ENCODE results near the gene PPP4R2.
"Not testable (repeated sequence)": the region's sequence is repeated elsewhere in the genome, so short reads cannot be mapped to it uniquely, and the experiment has no call there.

Gene PPP4R2

GRCh38 chr3:72995337-72995736 is 1.3 kb upstream of the PPP4R2 start:
- Mint-ChIP-seq H3K4me1 (ENCODE audit: low read depth) (peaks cover 30% of the 10 kb centered on the region), H3K9me3 (no peaks in the 10 kb centered on the region), H3K27me3 (ENCODE audit: low read depth) (no peaks in the 10 kb centered on the region), H3K36me3 (ENCODE audit: low read depth) (peaks cover 23% of the 10 kb centered on the region), H3K4me3 (peak overlapping the region; percentile 52), H3K27ac (no peak overlapping the region)
- no peak for DNase-seq (ENCODE audit: low spot score)

GRCh38 chr3:72996121-72996472 is 514 bp upstream of the PPP4R2 start:
- Mint-ChIP-seq H3K4me3 (peak overlapping the region; percentile 88), H3K27ac (peak overlapping the region; percentile 89), H3K36me3 (ENCODE audit: low read depth) (peaks cover 30% of the 10 kb centered on the region), H3K27me3 (ENCODE audit: low read depth) (no peaks in the 10 kb centered on the region), H3K9me3 (no peaks in the 10 kb centered on the region), H3K4me1 (ENCODE audit: low read depth) (peaks cover 33% of the 10 kb centered on the region)
- DNase-seq (ENCODE audit: low spot score): no peak

GRCh38 chr3:72997421-72997961 is 880 bp downstream of the PPP4R2 start:
- peaks cover 39% of the 10 kb centered on the region for H3K4me1 Mint-ChIP-seq (ENCODE audit: low read depth)
- H3K27me3 Mint-ChIP-seq (ENCODE audit: low read depth): no peaks in the 10 kb centered on the region
- peak overlapping the region; percentile 89 for H3K27ac Mint-ChIP-seq
- H3K9me3 Mint-ChIP-seq: no peaks in the 10 kb centered on the region
- peaks cover 41% of the 10 kb centered on the region for H3K36me3 Mint-ChIP-seq (ENCODE audit: low read depth)
- H3K4me3 Mint-ChIP-seq: peak overlapping the region; percentile 88
- peak; percentile 30 for DNase-seq (ENCODE audit: low spot score)

- Mint-ChIP-seq H3K4me1 (ENCODE audit: low read depth) (peaks cover 44% of the 10 kb centered on the region), H3K9me3 (no peaks in the 10 kb centered on the region), H3K27ac (peak overlapping the region; percentile 49), H3K4me3 (peak overlapping the region; percentile 80), H3K36me3 (ENCODE audit: low read depth) (peaks cover 45% of the 10 kb centered on the region), H3K27me3 (ENCODE audit: low read depth) (no peaks in the 10 kb centered on the region)
- no peak for DNase-seq (ENCODE audit: low spot score)
Measured at GRCh38 chr3:72998466-72998865, 1.9 kb downstream of the PPP4R2 start.

- Mint-ChIP-seq H3K9me3 (no peaks in the 10 kb centered on the region), H3K27me3 (ENCODE audit: low read depth) (no peaks in the 10 kb centered on the region), H3K4me3 (peak overlapping the region; percentile 80), H3K36me3 (ENCODE audit: low read depth) (peaks cover 57% of the 10 kb centered on the region), H3K4me1 (ENCODE audit: low read depth) (peaks cover 52% of the 10 kb centered on the region), H3K27ac (peak overlapping the region; percentile 76)
- peak; percentile 31 for DNase-seq (ENCODE audit: low spot score)
Measured at GRCh38 chr3:72999951-73000350, 3.3 kb downstream of the PPP4R2 start.

GRCh38 chr3:73003050-73003449 is 6.4 kb downstream of the PPP4R2 start:
- peaks cover 75% of the 10 kb centered on the region for H3K36me3 Mint-ChIP-seq (ENCODE audit: low read depth)

GRCh38 chr3:73004316-73004715 is 7.7 kb downstream of the PPP4R2 start:
- H3K4me1 Mint-ChIP-seq (ENCODE audit: low read depth): peaks cover 52% of the 10 kb centered on the region
- H3K36me3 Mint-ChIP-seq (ENCODE audit: low read depth): peaks cover 76% of the 10 kb centered on the region
- no peaks in the 10 kb centered on the region for H3K9me3 Mint-ChIP-seq
- DNase-seq (ENCODE audit: low spot score): no peak
- no peaks in the 10 kb centered on the region for H3K27me3 Mint-ChIP-seq (ENCODE audit: low read depth)
- H3K27ac Mint-ChIP-seq: peak overlapping the region; percentile 38
- no peak overlapping the region for H3K4me3 Mint-ChIP-seq

More at GRCh38 chr3:73003050-73003449, 6.4 kb downstream of the PPP4R2 start:
- not testable (repeated sequence) for H3K27me3 Mint-ChIP-seq (ENCODE audit: low read depth); DNase-seq (ENCODE audit: low spot score); H3K4me3 Mint-ChIP-seq; H3K9me3 Mint-ChIP-seq; H3K27ac Mint-ChIP-seq
- peaks cover 54% of the 10 kb centered on the region for H3K4me1 Mint-ChIP-seq (ENCODE audit: low read depth)

GRCh38 chr3:73007992-73008712 is 11.5 kb downstream of the PPP4R2 start:
- no peaks in the 10 kb centered on the region for H3K27me3 Mint-ChIP-seq (ENCODE audit: low read depth)
- peaks cover 73% of the 10 kb centered on the region for H3K36me3 Mint-ChIP-seq (ENCODE audit: low read depth)
- H3K27ac Mint-ChIP-seq: peak overlapping the region; percentile 62
- H3K9me3 Mint-ChIP-seq: no peaks in the 10 kb centered on the region
- DNase-seq (ENCODE audit: low spot score): no peak
- no peak overlapping the region for H3K4me3 Mint-ChIP-seq
- H3K4me1 Mint-ChIP-seq (ENCODE audit: low read depth): peaks cover 49% of the 10 kb centered on the region

GRCh38 chr3:73009008-73009407 is 12.4 kb downstream of the PPP4R2 start:
- no peak overlapping the region for H3K4me3 Mint-ChIP-seq
- H3K27me3 Mint-ChIP-seq (ENCODE audit: low read depth): no peaks in the 10 kb centered on the region
- H3K9me3 Mint-ChIP-seq: no peaks in the 10 kb centered on the region
- no peak overlapping the region for H3K27ac Mint-ChIP-seq
- DNase-seq (ENCODE audit: low spot score): no peak
- peaks cover 46% of the 10 kb centered on the region for H3K4me1 Mint-ChIP-seq (ENCODE audit: low read depth)
- peaks cover 67% of the 10 kb centered on the region for H3K36me3 Mint-ChIP-seq (ENCODE audit: low read depth)

- DNase-seq (ENCODE audit: low spot score): no peak
- H3K4me3 Mint-ChIP-seq: no peak overlapping the region
- H3K36me3 Mint-ChIP-seq (ENCODE audit: low read depth): peaks cover 62% of the 10 kb centered on the region
- peaks cover 41% of the 10 kb centered on the region for H3K4me1 Mint-ChIP-seq (ENCODE audit: low read depth)
- H3K9me3 Mint-ChIP-seq: no peaks in the 10 kb centered on the region
- no peak overlapping the region for H3K27ac Mint-ChIP-seq
- H3K27me3 Mint-ChIP-seq (ENCODE audit: low read depth): no peaks in the 10 kb centered on the region
Measured at GRCh38 chr3:73009750-73010149, 13.1 kb downstream of the PPP4R2 start.

- peak overlapping the region; percentile 31 for H3K27ac Mint-ChIP-seq
Measured at GRCh38 chr3:73010158-73010557, 13.5 kb downstream of the PPP4R2 start.

GRCh38 chr3:73018298-73018697 is 21.7 kb downstream of the PPP4R2 start:
- Mint-ChIP-seq H3K27ac (no peak overlapping the region), H3K4me3 (no peak overlapping the region), H3K36me3 (ENCODE audit: low read depth) (peaks cover 23% of the 10 kb centered on the region), H3K9me3 (no peaks in the 10 kb centered on the region), H3K4me1 (ENCODE audit: low read depth) (peaks cover 25% of the 10 kb centered on the region), H3K27me3 (ENCODE audit: low read depth) (no peaks in the 10 kb centered on the region)
- no peak for DNase-seq (ENCODE audit: low spot score)

More at GRCh38 chr3:73010158-73010557, 13.5 kb downstream of the PPP4R2 start:
- peaks cover 62% of the 10 kb centered on the region for H3K36me3 Mint-ChIP-seq (ENCODE audit: low read depth)
- H3K4me1 Mint-ChIP-seq (ENCODE audit: low read depth): peaks cover 41% of the 10 kb centered on the region
- no peak for DNase-seq (ENCODE audit: low spot score)
- no peaks in the 10 kb centered on the region for H3K9me3 Mint-ChIP-seq
- H3K27me3 Mint-ChIP-seq (ENCODE audit: low read depth): no peaks in the 10 kb centered on the region
- no peak overlapping the region for H3K4me3 Mint-ChIP-seq

GRCh38 chr3:73018790-73019441 is 22.3 kb downstream of the PPP4R2 start:
- no peaks in the 10 kb centered on the region for H3K9me3 Mint-ChIP-seq
- H3K4me3 Mint-ChIP-seq: no peak overlapping the region
- peaks cover 25% of the 10 kb centered on the region for H3K4me1 Mint-ChIP-seq (ENCODE audit: low read depth)
- no peak overlapping the region for H3K27ac Mint-ChIP-seq
- peaks cover 23% of the 10 kb centered on the region for H3K36me3 Mint-ChIP-seq (ENCODE audit: low read depth)
- DNase-seq (ENCODE audit: low spot score): no peak
- H3K27me3 Mint-ChIP-seq (ENCODE audit: low read depth): no peaks in the 10 kb centered on the region

- Mint-ChIP-seq H3K36me3 (ENCODE audit: low read depth) (peaks cover 16% of the 10 kb centered on the region), H3K9me3 (no peaks in the 10 kb centered on the region), H3K27me3 (ENCODE audit: low read depth) (no peaks in the 10 kb centered on the region), H3K4me1 (ENCODE audit: low read depth) (peaks cover 31% of the 10 kb centered on the region), H3K27ac (no peak overlapping the region), H3K4me3 (no peak overlapping the region)
- no peak for DNase-seq (ENCODE audit: low spot score)
Measured at GRCh38 chr3:73021301-73021835, 24.8 kb downstream of the PPP4R2 start.
